Esophagus squamous epithelium (tissue), 4 donors: ENCODE data around the gene TMEM40.

Source experiments
- CTCF ChIP-seq, 6 experiments: fragments of 450-650 bp in 4 of 6; fragments of 200-600 bp in 2 of 6; sonication (generic) in 2 of 6; IDR thresholded peaks; one replicate each; pipeline ENCODE4 v1.5.1; 2016 to 2019; ENCODE audit warnings: antibody characterized with exemption in 6 of 6, mild to moderate bottlenecking in 4 of 6, moderate library complexity in 4 of 6
- POLR2A ChIP-seq, 4 donors: fragments of 450-650 bp; IDR thresholded peaks; one replicate each; pipeline ENCODE4 v1.6.1; 2017; ENCODE audit warnings: antibody characterized with exemption in 4 of 4, mild to moderate bottlenecking in 4 of 4, moderate library complexity in 3 of 4

GRCh38 chr3:12737833-12738232 lies 21.2 kb downstream of the TMEM40 start:
- TF ChIP-seq CTCF (IDR thresholded peaks at IDR 0.05) = no peak
- no peak for TF ChIP-seq POLR2A (IDR thresholded peaks at IDR 0.05)
